Naive thymus-derived CD4-positive, alpha-beta T cell (primary cell): ENCODE results near the gene ARMC9. TPM values are rescaled to one million over a fixed set of nuclear protein-coding genes. Genes with fewer than 3 reads are reported as not detected.

Experiments
- ATAC-seq: fragments of 150-1000 bp; cut with Tn5 transposase; 2 replicates; pipeline ENCODE4 v1.10.0; 2021; ENCODE audit warnings: mild to moderate bottlenecking, moderate library complexity
- CTCF ChIA-PET: fragments of 350-600 bp; sonication (Branson Sonifier 250); formaldehyde crosslinking; loops from one replicate; lab custom pipeline; 2021; ENCODE audit warnings: antibody characterized with exemption; lab: Charles Lee
- POLR2A ChIA-PET: fragments of 350-600 bp; sonication (Branson Sonifier 250); formaldehyde crosslinking; loops from one replicate; lab custom pipeline; 2021; ENCODE audit warnings: antibody characterized with exemption, inconsistent platforms; lab: Charles Lee
- DNase-seq, 9 donors: peaks; one replicate each; pipeline versions ENCODE4 v3.0.0 to v3.0.0-alpha.2; 2020 to 2022; ENCODE audit warnings: mixed read lengths in 1 of 9
- H3K27ac ChIP-seq: one replicate; pipeline ENCODE4 v1.7.0; 2013; ENCODE audit warnings: mild to moderate bottlenecking, low read depth, low read length, moderate library complexity
- H3K27me3 ChIP-seq, 2 donors: one replicate each; pipeline ENCODE4 v1.7.0; 2013; ENCODE audit warnings: low read length in 2 of 2, mild to moderate bottlenecking in 2 of 2, moderate library complexity in 2 of 2; ENCODE audit not compliant: control insufficient read depth in 2 of 2, insufficient read depth in 2 of 2
- H3K36me3 ChIP-seq, 3 experiments: 1 replicate in 2 of 3; 2 replicates in 1 of 3; pipeline ENCODE4 v1.7.0; 2013; ENCODE audit warnings: low read length in 3 of 3, mild to moderate bottlenecking in 3 of 3, moderate library complexity in 1 of 3; ENCODE audit not compliant: insufficient read depth in 3 of 3, control insufficient read depth in 2 of 3
- H3K4me1 ChIP-seq, 2 donors: one replicate each; pipeline ENCODE4 v1.7.0; 2013; ENCODE audit warnings: low read length in 2 of 2, mild to moderate bottlenecking in 2 of 2, moderate library complexity in 1 of 2; ENCODE audit not compliant: control insufficient read depth in 2 of 2, insufficient read depth in 2 of 2
- H3K4me3 ChIP-seq: 2 replicates; pipeline ENCODE4 v1.7.0; 2013; ENCODE audit warnings: mild to moderate bottlenecking, low read length
- H3K9me3 ChIP-seq, 3 experiments: 1 replicate in 2 of 3; 2 replicates in 1 of 3; pipeline ENCODE4 v1.7.0; 2013; ENCODE audit warnings: low read length in 3 of 3; ENCODE audit not compliant: control insufficient read depth in 2 of 3
- H3K27ac Mint-ChIP-seq, 9 donors: one replicate each; pipeline ENCODE4 v1.8.0; 2020 to 2022; ENCODE audit warnings: mixed read lengths in 9 of 9, mild to moderate bottlenecking in 8 of 9, moderate library complexity in 5 of 9, inconsistent platforms in 2 of 9
- H3K27me3 Mint-ChIP-seq, 5 donors: one replicate each; pipeline ENCODE4 v1.8.0; 2021 to 2022; ENCODE audit warnings: mixed read lengths in 5 of 5, mild to moderate bottlenecking in 1 of 5
- H3K36me3 Mint-ChIP-seq, 5 donors: one replicate each; pipeline ENCODE4 v1.8.0; 2020 to 2022; ENCODE audit warnings: mixed read lengths in 5 of 5, mild to moderate bottlenecking in 3 of 5, inconsistent platforms in 1 of 5
- H3K4me1 Mint-ChIP-seq, 7 donors: one replicate each; pipeline ENCODE4 v1.8.0; 2020 to 2022; ENCODE audit warnings: mixed read lengths in 7 of 7, mild to moderate bottlenecking in 3 of 7, inconsistent platforms in 1 of 7
- H3K4me3 Mint-ChIP-seq, 10 donors: one replicate each; pipeline ENCODE4 v1.8.0; 2020 to 2022; ENCODE audit warnings: mild to moderate bottlenecking in 10 of 10, mixed read lengths in 10 of 10, moderate library complexity in 6 of 10, inconsistent platforms in 2 of 10
- H3K9me3 Mint-ChIP-seq, 11 donors: one replicate each; pipeline ENCODE4 v1.8.0; 2020 to 2022; ENCODE audit warnings: mixed read lengths in 11 of 11, mild to moderate bottlenecking in 4 of 11, inconsistent platforms in 1 of 11, moderate library complexity in 1 of 11
- intact Hi-C, 2 donors: fragments of 100-400 bp; cut with micrococcal nuclease; formaldehyde crosslinking; loops; one replicate each; pipeline ENCODE4 v1.15.1; 2023
- polyA plus RNA-seq, 2 donors: library from polyadenylated mRNA; unstranded; fragments of 300-500 nt; fragmentation: Illumina TruSeq; gene quantifications; one replicate each; pipeline ENCODE4 v1.2.3, GENCODE V29; 2021
- total RNA-seq, 6 experiments: library from RNA in 5 of 6; stranded (reverse) in 5 of 6; gene quantifications; 1 replicate in 5 of 6; 2 replicates in 1 of 6; pipeline ENCODE4 v1.2.3 and lab custom pipeline; 2021 to 2026

ARMC9 gene
- total and polyA plus RNA-seq, 7 experiments from 2014 or later: 0.45 to 2.0 (median 0.85) TPM

- H3K27ac ChIP-seq: no peak overlapping the region
- Mint-ChIP-seq H3K27me3 (peaks cover 0 to 8% (median 0%) of the 10 kb centered on the region in 5 donors), H3K9me3 (no peaks in the 10 kb centered on the region), H3K4me1 (peaks cover 0 to 8% (median 0%) of the 10 kb centered on the region in 7 donors), H3K27ac (no peak overlapping the region), H3K4me3 (no peak overlapping the region), H3K36me3 (no peaks in the 10 kb centered on the region)
- DNase-seq (no peak), ATAC-seq (peak; percentile 52)
- no peaks in the 10 kb centered on the region for H3K36me3 ChIP-seq
- POLR2A ChIA-PET: interaction anchor here (0.6 kb wide), 1 partner anchor 44 kb away, joined by 5 read pairs; no protein-coding TSS in a partner anchor
- CTCF ChIA-PET: no interaction called here
- no peaks in the 10 kb centered on the region for H3K4me1 ChIP-seq
- H3K27me3 ChIP-seq: no peaks in the 10 kb centered on the region
- H3K4me3 ChIP-seq: no peak overlapping the region
- intact Hi-C loops: loop anchor here in 1 of 2 donors (5.0 kb wide), 1 partner anchor 118 kb away; no protein-coding TSS in a partner anchor
- H3K9me3 ChIP-seq: no peaks in the 10 kb centered on the region
These were observed 96.3 kb downstream of the ARMC9 start for GRCh38 chr2:231294571-231295362.

DNA sequence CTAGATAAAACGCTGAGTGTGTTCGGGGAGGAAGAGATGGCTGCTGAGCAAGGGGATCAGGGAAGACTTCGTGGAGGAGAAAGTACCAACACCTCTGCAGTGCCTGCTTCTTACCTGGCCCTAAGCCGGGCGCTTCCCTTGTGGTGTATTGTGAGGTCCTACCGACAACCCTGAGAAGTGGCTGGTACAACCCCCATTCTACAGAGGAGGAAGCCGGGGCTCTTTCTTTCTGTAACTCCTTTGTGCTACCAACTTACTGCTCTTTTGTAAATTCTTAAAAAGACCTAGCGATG is 96.9 kb downstream of the ARMC9 start:
- H3K4me1 ChIP-seq: no peaks in the 10 kb centered on the region
- no peaks in the 10 kb centered on the region for H3K36me3 ChIP-seq
- peaks cover 0 to 8% (median 0%) of the 10 kb centered on the region in 7 donors for H3K4me1 Mint-ChIP-seq
- H3K9me3 ChIP-seq: no peaks in the 10 kb centered on the region
- no peak overlapping the region for H3K4me3 Mint-ChIP-seq
- DNase-seq (no peak), ATAC-seq (no peak)
- ChIA-PET POLR2A (interaction anchor here (0.6 kb wide), 1 partner anchor 45 kb away, joined by 5 read pairs; no protein-coding TSS in a partner anchor), CTCF (no interaction called here)
- H3K4me3 ChIP-seq: no peak overlapping the region
- H3K9me3 Mint-ChIP-seq: no peaks in the 10 kb centered on the region
- H3K27ac ChIP-seq: no peak overlapping the region
- H3K36me3 Mint-ChIP-seq: no peaks in the 10 kb centered on the region
- intact Hi-C loops: loop anchor here in 1 of 2 donors (5.0 kb wide), 1 partner anchor 117 kb away; no protein-coding TSS in a partner anchor
- H3K27me3 ChIP-seq: no peaks in the 10 kb centered on the region
- H3K27ac Mint-ChIP-seq: no peak overlapping the region
- peaks cover 0 to 11% (median 0%) of the 10 kb centered on the region in 5 donors for H3K27me3 Mint-ChIP-seq

DNA sequence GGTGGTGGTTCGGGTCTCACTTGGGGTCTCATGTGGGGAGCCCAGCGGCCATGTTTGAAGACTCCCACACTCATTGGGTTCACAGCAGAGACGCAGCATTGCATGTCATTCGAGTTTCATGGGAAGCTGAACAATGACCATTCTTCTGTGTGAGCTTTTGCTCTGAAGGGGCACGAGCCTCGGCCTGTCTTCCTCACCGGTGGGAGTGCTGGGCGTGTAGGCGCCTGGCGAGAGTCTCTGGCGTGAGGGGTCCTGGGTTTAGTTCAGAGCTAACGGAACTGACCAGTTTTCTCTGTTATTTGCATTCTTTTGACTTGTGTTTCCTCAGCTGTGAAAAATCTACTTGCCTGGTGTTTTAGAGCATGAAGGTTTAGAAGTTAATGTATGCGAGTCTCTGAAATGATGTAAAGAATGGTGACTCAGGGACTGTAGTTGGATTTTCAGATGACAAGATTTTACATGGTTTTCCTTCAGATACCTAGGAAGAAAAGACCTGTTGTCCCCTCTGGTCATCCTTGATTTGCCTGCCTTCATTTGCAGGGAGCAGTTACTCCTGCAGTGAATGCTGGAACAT is 98.1 kb downstream of the ARMC9 start:
- Mint-ChIP-seq H3K27me3 (peaks cover 0 to 11% (median 0%) of the 10 kb centered on the region in 5 donors), H3K27ac (no peak overlapping the region), H3K4me1 (peaks cover 0 to 10% (median 0%) of the 10 kb centered on the region in 7 donors), H3K9me3 (no peaks in the 10 kb centered on the region), H3K36me3 (no peaks in the 10 kb centered on the region), H3K4me3 (no peak overlapping the region)
- Histone ChIP-seq H3K4me3 (no peak overlapping the region), H3K4me1 (no peaks in the 10 kb centered on the region), H3K36me3 (no peaks in the 10 kb centered on the region), H3K27me3 (no peaks in the 10 kb centered on the region), H3K9me3 (no peaks in the 10 kb centered on the region), H3K27ac (no peak overlapping the region)
- ATAC-seq (no peak), DNase-seq (no peak)
- intact Hi-C loops: loop anchor here in 1 of 2 donors (5.0 kb wide), 1 partner anchor 116 kb away; no protein-coding TSS in a partner anchor
- ChIA-PET CTCF (no interaction called here), POLR2A (no interaction called here)

DNA sequence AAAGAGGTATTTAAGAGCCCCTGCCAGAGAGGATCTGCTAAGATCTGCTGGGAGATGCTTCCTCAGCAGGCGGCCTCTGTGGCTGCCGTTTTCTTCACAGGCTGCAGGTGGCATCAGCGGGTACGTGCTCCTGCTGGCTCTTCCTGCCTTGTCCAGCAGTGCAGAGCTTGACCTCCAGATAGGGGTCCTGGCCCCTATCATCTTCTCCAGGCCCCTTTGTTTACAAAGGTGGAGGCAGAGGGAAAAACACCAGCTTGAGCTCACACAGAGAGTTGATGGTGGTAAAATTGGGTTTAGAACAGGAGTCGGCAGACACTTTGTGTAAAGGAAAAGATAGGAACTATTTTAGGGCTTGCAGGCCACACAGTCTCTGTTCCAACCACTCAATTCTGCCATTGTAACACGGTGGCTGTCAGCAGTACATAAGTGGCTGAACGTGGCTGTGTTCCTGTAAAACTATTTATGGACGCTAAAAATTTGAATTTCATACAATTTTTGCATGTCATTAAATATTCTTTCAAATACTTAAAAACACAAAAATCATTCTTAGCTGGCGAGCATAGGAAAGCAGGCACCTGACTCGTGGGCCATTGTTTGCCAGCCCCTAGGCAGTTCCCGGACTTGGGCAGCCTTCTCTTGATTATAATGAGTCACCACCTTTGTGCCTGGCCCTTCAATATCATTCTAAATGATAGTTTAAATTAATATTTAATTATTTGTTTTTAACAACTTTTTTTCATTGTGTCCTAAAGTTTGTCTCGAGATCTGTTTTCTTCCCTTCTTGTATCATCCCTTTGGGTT is 98.9 kb downstream of the ARMC9 start:
- H3K27me3 ChIP-seq: no peaks in the 10 kb centered on the region
- H3K27ac ChIP-seq: no peak overlapping the region
- H3K4me3 Mint-ChIP-seq: no peak overlapping the region
- POLR2A ChIA-PET: no interaction called here
- H3K9me3 Mint-ChIP-seq: no peaks in the 10 kb centered on the region
- no peak overlapping the region for H3K4me3 ChIP-seq
- H3K36me3 Mint-ChIP-seq: no peaks in the 10 kb centered on the region
- H3K4me1 Mint-ChIP-seq: peaks cover 0 to 8% (median 0%) of the 10 kb centered on the region in 7 donors
- CTCF ChIA-PET: no interaction called here
- H3K36me3 ChIP-seq: no peaks in the 10 kb centered on the region
- no peak for DNase-seq
- no peaks in the 10 kb centered on the region for H3K9me3 ChIP-seq
- H3K27ac Mint-ChIP-seq: no peak overlapping the region
- H3K27me3 Mint-ChIP-seq: peaks cover 0 to 11% (median 0%) of the 10 kb centered on the region in 5 donors
- ATAC-seq: peak; percentile 55
- H3K4me1 ChIP-seq: no peaks in the 10 kb centered on the region
- intact Hi-C loops: loop anchor here in 1 of 2 donors (1.0 to 5.0 kb wide), 2 partner anchors 115 to 155 kb away; no protein-coding TSS in a partner anchor

DNA sequence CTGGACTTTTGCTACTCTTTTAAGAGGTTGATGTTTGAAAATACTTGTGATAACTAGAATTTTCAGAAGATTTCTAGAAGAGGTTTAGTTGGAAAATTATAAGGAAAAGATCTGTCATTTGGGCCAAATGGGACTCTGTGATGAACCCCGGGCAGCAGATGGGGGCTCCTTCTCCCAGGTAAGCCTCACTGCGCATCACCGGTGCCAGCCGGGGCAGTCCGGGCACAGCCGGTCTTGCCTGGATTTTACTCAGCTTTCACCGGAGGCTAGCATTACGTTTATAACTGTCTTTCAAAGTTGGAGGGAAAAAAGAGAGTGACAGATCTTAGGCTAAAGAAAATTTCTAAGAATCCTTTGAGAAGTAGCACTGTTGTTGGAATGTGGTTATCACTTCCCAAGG is 99.7 kb downstream of the ARMC9 start:
- H3K9me3 ChIP-seq: no peaks in the 10 kb centered on the region
- Mint-ChIP-seq H3K4me1 (peaks cover 0 to 8% (median 0%) of the 10 kb centered on the region in 7 donors), H3K27me3 (peaks cover 0 to 11% (median 0%) of the 10 kb centered on the region in 5 donors), H3K9me3 (no peaks in the 10 kb centered on the region), H3K36me3 (no peaks in the 10 kb centered on the region), H3K27ac (no peak overlapping the region), H3K4me3 (no peak overlapping the region)
- intact Hi-C loops: loop anchor here in 1 of 2 donors (5.0 kb wide), 1 partner anchor 114 kb away; no protein-coding TSS in a partner anchor
- no peak overlapping the region for H3K27ac ChIP-seq
- H3K4me3 ChIP-seq: no peak overlapping the region
- ATAC-seq: no peak
- H3K27me3 ChIP-seq: no peaks in the 10 kb centered on the region
- H3K36me3 ChIP-seq: no peaks in the 10 kb centered on the region
- POLR2A ChIA-PET: no interaction called here
- no peaks in the 10 kb centered on the region for H3K4me1 ChIP-seq
- DNase-seq: no peak
- CTCF ChIA-PET: no interaction called here

DNA sequence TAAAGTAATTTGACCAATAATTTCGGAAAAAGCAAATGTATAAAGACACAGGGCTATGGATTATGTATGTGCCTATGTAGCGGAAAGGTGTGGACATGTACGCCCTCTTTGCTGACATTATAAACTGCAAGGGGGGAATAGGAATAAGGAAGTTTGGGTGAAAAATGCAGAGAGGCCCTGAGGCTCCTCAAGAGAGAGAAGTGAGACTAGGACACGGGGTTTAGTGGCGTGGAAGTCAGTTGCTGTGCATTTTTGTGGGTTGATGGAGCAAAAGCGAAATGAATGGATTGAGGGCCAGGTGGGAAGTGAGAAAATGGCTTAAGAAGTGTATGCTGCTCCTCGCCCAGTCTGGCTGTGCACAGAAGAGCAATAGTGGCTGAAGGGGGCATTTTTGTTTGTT is 100.8 kb downstream of the ARMC9 start:
- intact Hi-C loops: loop anchor here in 1 of 2 donors (5.0 kb wide), 1 partner anchor 113 kb away; no protein-coding TSS in a partner anchor
- no peak overlapping the region for H3K4me3 ChIP-seq
- H3K27ac ChIP-seq: no peak overlapping the region
- Mint-ChIP-seq H3K9me3 (no peaks in the 10 kb centered on the region), H3K4me1 (peaks cover 0 to 8% (median 0%) of the 10 kb centered on the region in 7 donors), H3K27me3 (peaks cover 0 to 11% (median 0%) of the 10 kb centered on the region in 5 donors), H3K27ac (no peak overlapping the region), H3K4me3 (no peak overlapping the region), H3K36me3 (no peaks in the 10 kb centered on the region)
- no peaks in the 10 kb centered on the region for H3K27me3 ChIP-seq
- no peaks in the 10 kb centered on the region for H3K36me3 ChIP-seq
- no peaks in the 10 kb centered on the region for H3K9me3 ChIP-seq
- POLR2A ChIA-PET: no interaction called here
- ATAC-seq (peak; percentile 74), DNase-seq (no peak)
- no peaks in the 10 kb centered on the region for H3K4me1 ChIP-seq
- CTCF ChIA-PET: no interaction called here
